ENCODE results near the gene PCNX2.

The PCNX2 gene

GRCh38 chr1:233315718-233316301 lies 20.3 kb upstream of the PCNX2 start:
- no peak overlapping the region for H3K4me3 ChIP-seq (ENCODE audit: low read depth, low read length)
- no peak for TF ChIP-seq CTCF (IDR thresholded peaks at IDR 0.05; ENCODE audit: low read depth, low read length)

- no peak for TF ChIP-seq CTCF (IDR thresholded peaks at IDR 0.05; ENCODE audit: low read depth, low read length)
- H3K4me3 ChIP-seq (ENCODE audit: low read depth, low read length), result no peak overlapping the region
Measured at GRCh38 chr1:233313434-233314155, 18.1 kb upstream of the PCNX2 start.

- TF ChIP-seq CTCF (IDR thresholded peaks at IDR 0.05; ENCODE audit: low read depth, low read length), result peak; percentile 48; the same call in 1 of the 2 replicates
- H3K4me3 ChIP-seq (ENCODE audit: low read depth, low read length), result no peak overlapping the region
Measured at GRCh38 chr1:233304489-233305102, 9.1 kb upstream of the PCNX2 start.

GRCh38 chr1:233300326-233300725 lies 4.8 kb upstream of the PCNX2 start:
- no peak for TF ChIP-seq CTCF (IDR thresholded peaks at IDR 0.05; ENCODE audit: low read depth, low read length)
- no peak overlapping the region for H3K4me3 ChIP-seq (ENCODE audit: low read depth, low read length)

- no peak overlapping the region for H3K4me3 ChIP-seq (ENCODE audit: low read depth, low read length)
Measured at GRCh38 chr1:233299450-233299849, 3.9 kb upstream of the PCNX2 start.

GRCh38 chr1:233295975-233296322 lies 424 bp upstream of the PCNX2 start:
- H3K4me3 ChIP-seq (ENCODE audit: low read depth, low read length), result peak overlapping the region; percentile 77
- no peak for TF ChIP-seq CTCF (IDR thresholded peaks at IDR 0.05; ENCODE audit: low read depth, low read length)

More at GRCh38 chr1:233299450-233299849, 3.9 kb upstream of the PCNX2 start:
- no peak for TF ChIP-seq CTCF (IDR thresholded peaks at IDR 0.05; ENCODE audit: low read depth, low read length)

- TF ChIP-seq CTCF (IDR thresholded peaks at IDR 0.05; ENCODE audit: low read depth, low read length), result no peak
- peak overlapping the region; percentile 77 for H3K4me3 ChIP-seq (ENCODE audit: low read depth, low read length)
Measured at GRCh38 chr1:233294913-233295236, 650 bp downstream of the PCNX2 start.
